ENCODE data around the gene HMX1. TPM values are rescaled to one million over a fixed set of nuclear protein-coding genes. Genes with fewer than 3 reads are reported as not detected.

Gene HMX1
- total and polyA plus RNA-seq, 10 of the 15 experiments (the other 5 are each of a cell fraction or from before 2014, with no cell fraction given): not detected

- POLR2A ChIA-PET: no interaction called here
- FAIRE-seq (no peak), DNase-seq (ENCODE audit: low read depth, low spot score) (no peak), ATAC-seq (no peak)
- H3K27me3 ChIP-seq (replicated peaks in 1 of 2; ENCODE audit: control insufficient read depth in 2 of 2, insufficient read depth in 2 of 2, low read length in 1 of 2): no peaks in the 10 kb centered on the region
- intact Hi-C loops (cut with micrococcal nuclease; ENCODE audit: unreplicated experiment): no loop called here
- CTCF ChIA-PET: no interaction called here
- no peak overlapping the region for H3K4me3 ChIP-seq
- H3K4me2 ChIP-seq (ENCODE audit: control insufficient read depth, insufficient read depth): no peak overlapping the region
- WGBS (ENCODE audit: insufficient coverage, insufficient replicate concordance, low lambda C conversion rate, missing lambda C conversion rate): 35% methylated on average over 23 of the region's 24 CpGs
- H3K9me3 ChIP-seq (replicated peaks; ENCODE audit: control insufficient read depth, insufficient read depth, low read length): no peaks in the 10 kb centered on the region
- SMC1A ChIA-PET (ENCODE audit: uncharacterized antibody, unreplicated experiment): no interaction called here
- no peaks in the 10 kb centered on the region for H3K79me2 ChIP-seq (ENCODE audit: control insufficient read depth, insufficient read depth, low read length)
- no peak overlapping the region for H2AFZ ChIP-seq (ENCODE audit: control insufficient read depth, low read depth, low read length)
- no peaks in the 10 kb centered on the region for H4K20me1 ChIP-seq (ENCODE audit: control insufficient read depth, insufficient read depth)
- in situ Hi-C loops (cut with MboI): no loop called here
- H3K4me1 ChIP-seq (ENCODE audit: control insufficient read depth, insufficient read depth, low read length): no peaks in the 10 kb centered on the region
- H3K9ac ChIP-seq (ENCODE audit: control insufficient read depth, insufficient read depth, low read length): no peak overlapping the region
- no peaks in the 10 kb centered on the region for H3K36me3 ChIP-seq (ENCODE audit: control insufficient read depth in 2 of 2, insufficient read depth in 2 of 2, low read length in 1 of 2)
- RAD21 ChIA-PET (ENCODE audit: unreplicated experiment): no interaction called here
- no TSS peak for BruUV-seq (replicated peaks)
- H3K27ac ChIP-seq (ENCODE audit: control insufficient read depth, insufficient read depth): no peak overlapping the region
- TF ChIP-seq ZNF217 (IDR thresholded peaks at IDR 0.05): no peak
- no peak for TF ChIP-seq STAT1 (conservative IDR thresholded peaks at IDR 0.05)
- no peak for TF ChIP-seq ZSCAN29 (IDR thresholded peaks at IDR 0.05)
- no peak for TF ChIP-seq CREB1 (IDR thresholded peaks at IDR 0.05; ENCODE audit: low read depth)
- no peak for TF ChIP-seq ZZZ3 (IDR thresholded peaks at IDR 0.05; ENCODE audit: control insufficient read depth, insufficient read length, low read depth)
- TF ChIP-seq PAX5 (IDR thresholded peaks at IDR 0.05; ENCODE audit: borderline replicate concordance, low read depth, low read length): no peak
- TF ChIP-seq CREM (IDR thresholded peaks at IDR 0.05; ENCODE audit: low read depth): no peak
- TF ChIP-seq SPI1 (IDR thresholded peaks at IDR 0.05; ENCODE audit: borderline replicate concordance, insufficient read depth, low read depth, low read length): no peak
- no peak for TF ChIP-seq USF1 (IDR thresholded peaks at IDR 0.05; ENCODE audit: borderline replicate concordance, extremely low read length, insufficient read depth, low read depth, low read length)
Measured at GRCh38 chr4:8913121-8913857, 41.6 kb upstream of the HMX1 start.
